K562 (cell line): ENCODE data around the gene KCNH2. TPM values are rescaled to one million over a fixed set of nuclear protein-coding genes. Genes with fewer than 3 reads are reported as not detected.

ENCODE experiments used
- ATAC-seq: fragments of 200-7000 bp; cut with Tn5 transposase; 3 replicates; pipeline ENCODE4 v1.9.1; 2020; ENCODE audit warnings: moderate library complexity
- BruUV-seq: library from RNA; stranded (reverse); fragments of 400-500 nt; replicated peaks from 2 replicates; lab custom pipeline; 2021; lab: Mats Ljungman, UMichigan
- CTCF ChIA-PET: fragments of 300-600 bp; formaldehyde crosslinking; extraction: SDS; loops from one replicate; lab custom pipeline; 2021; ENCODE audit warnings: low intra/inter-chr PET ratio; lab: Yijun Ruan, JAX
- POLR2A ChIA-PET: fragments of 300-600, 350-650 bp; sonication (Branson Sonifier 250); formaldehyde crosslinking; extraction: SDS; loops from one replicate; lab custom pipeline; 2021; ENCODE audit warnings: antibody characterized with exemption, inconsistent platforms; lab: Yijun Ruan, JAX
- DNase-seq, 4 experiments: peaks; one replicate each; pipeline versions ENCODE4 v3.0.0 to v3.0.0-alpha.2; 2011 to 2018; ENCODE audit warnings: low spot score in 3 of 4, mixed read lengths in 3 of 4; ENCODE audit errors: extremely low read depth in 1 of 4
- FAIRE-seq: peaks from 2 replicates; lab custom pipeline; 2011; peaks lifted over from hg19 to GRCh38; lab: Jason Lieb, UNC
- H2AFZ ChIP-seq: 2 replicates; pipeline ENCODE4 v1.6.0; 2011; ENCODE audit warnings: low read depth, low read length, control low read depth, inconsistent platforms
- H3K27ac ChIP-seq: fragments of 200-600 bp; 3 replicates; pipeline ENCODE4 v1.8.0; 2011; ENCODE audit warnings: low read depth, mild to moderate bottlenecking, control low read depth, inconsistent platforms, low read length, moderate library complexity, mixed read lengths; ENCODE audit errors: extremely low read depth
- H3K27me3 ChIP-seq, 2 experiments: fragments of 300-600 bp in 1 of 2; 2 replicates in 1 of 2; 3 replicates in 1 of 2; pipeline versions ENCODE4 v1.6.0 to v1.8.0; 2011; ENCODE audit warnings: inconsistent platforms in 2 of 2, low read length in 2 of 2, mild to moderate bottlenecking in 1 of 2, mixed read lengths in 1 of 2, moderate library complexity in 1 of 2; ENCODE audit not compliant: control insufficient read depth in 2 of 2, insufficient read depth in 2 of 2
- H3K36me3 ChIP-seq: fragments of 300-600 bp; 3 replicates; pipeline ENCODE4 v1.8.0; 2011; ENCODE audit warnings: mild to moderate bottlenecking, low read length, inconsistent platforms; ENCODE audit not compliant: control insufficient read depth, insufficient read depth
- H3K4me1 ChIP-seq, 2 experiments: fragments of 200-600 bp in 1 of 2; replicated peaks in 1 of 2; 2 replicates in 1 of 2; 3 replicates in 1 of 2; pipeline versions ENCODE4 v1.5.1 to v1.8.0; 2011; ENCODE audit warnings: inconsistent platforms in 2 of 2, low read length in 2 of 2, mild to moderate bottlenecking in 1 of 2, mixed read lengths in 1 of 2, moderate library complexity in 1 of 2; ENCODE audit not compliant: control insufficient read depth in 2 of 2, insufficient read depth in 2 of 2
- H3K4me2 ChIP-seq: 2 replicates; pipeline ENCODE4 v1.6.1; 2011; ENCODE audit warnings: low read length, control low read depth, inconsistent platforms, mixed read lengths; ENCODE audit not compliant: insufficient read depth
- H3K4me3 ChIP-seq: fragments of 200-600 bp; sonication (generic), shearing (Covaris generic); 2 replicates; pipeline ENCODE4 v1.5.1; 2016; ENCODE audit warnings: control low read depth, inconsistent platforms
- H3K79me2 ChIP-seq: fragments of 200-600 bp; 3 replicates; pipeline ENCODE4 v1.8.0; 2011; ENCODE audit warnings: low read length, inconsistent platforms; ENCODE audit not compliant: control insufficient read depth, insufficient read depth
- H3K9ac ChIP-seq, 2 experiments: 2 replicates each; pipeline versions ENCODE4 v1.6.0 to v1.6.1; 2011; ENCODE audit warnings: low read depth in 2 of 2, low read length in 2 of 2, control low read depth in 1 of 2, inconsistent platforms in 1 of 2, mild to moderate bottlenecking in 1 of 2, mixed read lengths in 1 of 2; ENCODE audit not compliant: insufficient read depth in 1 of 2
- H3K9me1 ChIP-seq: one replicate; pipeline ENCODE4 v1.6.0; 2011; ENCODE audit warnings: inconsistent platforms, mild to moderate bottlenecking, low read length, moderate library complexity; ENCODE audit not compliant: control insufficient read depth, insufficient read depth
- H3K9me3 ChIP-seq: replicated peaks from 2 replicates; pipeline ENCODE4 v1.5.1; 2011; ENCODE audit warnings: low read depth, low read length, inconsistent platforms; ENCODE audit not compliant: control insufficient read depth, insufficient read depth
- H4K20me1 ChIP-seq: replicated peaks from 2 replicates; pipeline ENCODE4 v1.6.1; 2011; ENCODE audit warnings: low read length, inconsistent platforms, mixed read lengths; ENCODE audit not compliant: control insufficient read depth, insufficient read depth
- CBFA2T3 ChIP-seq: fragments of 450-650 bp; IDR thresholded peaks from 2 replicates; pipeline ENCODE4 v1.6.1; 2017
- CXXC5 ChIP-seq: fragments of 250-450 bp; sonication (Bioruptor Pico); IDR thresholded peaks from 2 replicates; pipeline ENCODE4 v1.8.0; 2022; ENCODE audit warnings: inconsistent platforms, mild to moderate bottlenecking, moderate library complexity
- FOXA3 ChIP-seq, 2 experiments: fragments of 450-650 bp in 1 of 2; sonication (generic) in 1 of 2; formaldehyde crosslinking; IDR thresholded peaks in 1 of 2; conservative IDR thresholded peaks in 1 of 2; 2 replicates each; pipeline versions ENCODE4 v1.4.0 to v1.8.0; 2020 to 2022; ENCODE audit warnings: mild to moderate bottlenecking in 2 of 2, missing genetic modification reagents in 1 of 2
- FOXM1 ChIP-seq, 2 experiments: fragments of 450-650 bp in 1 of 2; sonication (generic) in 1 of 2; formaldehyde crosslinking in 1 of 2; IDR thresholded peaks; 2 replicates each; pipeline versions ENCODE4 v1.6.1 to v1.9.0; 2017 to 2022; ENCODE audit warnings: low read depth in 2 of 2, mild to moderate bottlenecking in 2 of 2, missing genetic modification reagents in 1 of 2, moderate library complexity in 1 of 2
- HDAC1 ChIP-seq, 2 experiments: fragments of 450-650 bp; IDR thresholded peaks; 2 replicates each; pipeline ENCODE4 v1.6.1; 2016 to 2017; ENCODE audit warnings: inconsistent platforms in 1 of 2, mild to moderate bottlenecking in 1 of 2, moderate library complexity in 1 of 2
- MAFG ChIP-seq: fragments of 450-650 bp; conservative IDR thresholded peaks from 2 replicates; pipeline ENCODE4 v1.6.1; 2016; ENCODE audit warnings: missing genetic modification characterization, missing compliant biosample characterization
- MAZ ChIP-seq, 2 experiments: fragments of 450-650 bp in 1 of 2; sonication (generic) in 1 of 2; formaldehyde crosslinking; IDR thresholded peaks in 1 of 2; conservative IDR thresholded peaks in 1 of 2; 2 replicates each; pipeline versions ENCODE4 v1.4.0 to v1.5.0; 2020; ENCODE audit warnings: mild to moderate bottlenecking in 1 of 2, missing genetic modification reagents in 1 of 2
- MECOM ChIP-seq: fragments of 250-450 bp; sonication (Bioruptor Pico); IDR thresholded peaks from 2 replicates; pipeline ENCODE4 v1.8.0; 2022; ENCODE audit warnings: inconsistent platforms
- NFATC3 ChIP-seq: fragments of 450-650 bp; IDR thresholded peaks from 2 replicates; pipeline ENCODE4 v1.6.1; 2017; ENCODE audit warnings: mild to moderate bottlenecking
- NFE2 ChIP-seq: IDR thresholded peaks from 2 replicates; pipeline ENCODE4 v1.6.1; 2014; ENCODE audit warnings: antibody characterized with exemption, low read depth
- PATZ1 ChIP-seq: fragments of 250-450 bp; sonication (Bioruptor Pico); IDR thresholded peaks from 2 replicates; pipeline ENCODE4 v1.5.0; 2020; ENCODE audit warnings: mild to moderate bottlenecking, borderline replicate concordance
- POLR2AphosphoS5 ChIP-seq: IDR thresholded peaks from 2 replicates; pipeline ENCODE4 v1.6.1; 2011; ENCODE audit warnings: mild to moderate bottlenecking, low read depth, low read length, moderate library complexity; ENCODE audit not compliant: control insufficient read depth, insufficient read depth
- RAD21 ChIP-seq, 2 experiments: fragments of 250-450 bp in 1 of 2; fragments of 450-650 bp in 1 of 2; sonication (Bioruptor Pico) in 1 of 2; formaldehyde crosslinking in 1 of 2; IDR thresholded peaks in 1 of 2; conservative IDR thresholded peaks in 1 of 2; 2 replicates each; pipeline versions ENCODE4 v1.4.0 to v1.8.0; 2020 to 2022; ENCODE audit warnings: mild to moderate bottlenecking in 2 of 2, moderate library complexity in 1 of 2
- ZNF24 ChIP-seq: fragments of 450-650 bp; IDR thresholded peaks from 2 replicates; pipeline ENCODE4 v1.6.1; 2016
- ZNF316 ChIP-seq: fragments of 450-650 bp; IDR thresholded peaks from 2 replicates; pipeline ENCODE4 v1.6.1; 2016
- ZNF639 ChIP-seq, 2 experiments: fragments of 200-800 bp in 1 of 2; sonication (Bioruptor generic) in 1 of 2; sonication (generic) in 1 of 2; formaldehyde crosslinking in 1 of 2; IDR thresholded peaks in 1 of 2; conservative IDR thresholded peaks in 1 of 2; 2 replicates each; pipeline versions ENCODE4 v1.5.0 to v1.6.1; 2016 to 2020; ENCODE audit warnings: missing compliant biosample characterization in 1 of 2, missing genetic modification characterization in 1 of 2, missing genetic modification reagents in 1 of 2
- WGBS: fragments of 100-300 bp; shearing (Covaris generic); methylation state at CpG from one replicate; pipeline ENCODE4 v1.1.6; 2016; ENCODE audit warnings: low coverage, mixed read lengths; ENCODE audit not compliant: insufficient coverage; ENCODE audit errors: missing lambda C conversion rate; 5-methylcytosine and 5-hydroxymethylcytosine counted together
- in situ Hi-C: fragments of 300-500 bp; cut with MboI; formaldehyde crosslinking; loops from 4 replicates; pipeline ENCODE4 v1.15.0; 2018; ENCODE audit warnings: inconsistent platforms, mixed read lengths
- intact Hi-C: fragments of 100-400 bp; cut with micrococcal nuclease; formaldehyde crosslinking; loops from 2 replicates; pipeline ENCODE4 v1.14.2; 2022
- polyA plus RNA-seq, 8 experiments: library from polyadenylated mRNA; depleted of rRNA in 4 of 8; stranded (reverse) in 5 of 8; unstranded in 3 of 8; fragments of >200 nt; fragmentation: Nextera tagmentation in 2 of 8; fragmentation: Illumina TruSeq in 1 of 8; extraction: Ambion mirVana in 2 of 8; extraction: Trizol in 1 of 8; gene quantifications; 2 replicates each; pipeline versions ENCODE4 v1.2.1 to v1.2.3, GENCODE V29; 2011 to 2014; ENCODE audit warnings: inconsistent platforms in 1 of 8, missing spikeins in 1 of 8
- total RNA-seq, 7 experiments: library from RNA; depleted of rRNA in 6 of 7; stranded (reverse); fragments of >200 nt in 6 of 7; fragmentation: Illumina TruSeq in 2 of 7; extraction: Trizol in 2 of 7; gene quantifications; 2 replicates each; pipeline versions ENCODE4 v1.2.1 to v1.2.3, GENCODE V29; 2011 to 2021; ENCODE audit warnings: low replicate concordance in 1 of 7

Gene KCNH2
- total and polyA plus RNA-seq, 9 of the 15 experiments (the other 6 are each of a cell fraction or from before 2014, with no cell fraction given): 18.1 to 368 (median 218) TPM

- Histone ChIP-seq H3K4me1 (peaks cover 35 to 55% of the 10 kb centered on the region in 2 experiments), H3K79me2 (peaks cover 23% of the 10 kb centered on the region), H3K4me2 (peak overlapping the region; percentile 81), H3K27ac (peak overlapping the region; percentile 73), H4K20me1 (no peaks in the 10 kb centered on the region), H3K9me3 (no peaks in the 10 kb centered on the region), H3K36me3 (peaks cover 9% of the 10 kb centered on the region; the same call in 2 of the 3 replicates), H3K9me1 (no peaks in the 10 kb centered on the region), H3K9ac (peak overlapping the region; percentile 39 to 47; a peak in 3 of 4 replicates), H2AFZ (peak overlapping the region; percentile 47), H3K4me3 (no peak overlapping the region), H3K27me3 (no peaks in the 10 kb centered on the region)
- WGBS: 20% methylated on average over 4 of the region's 4 CpGs
- FAIRE-seq (peak; percentile 59), DNase-seq (peak in 1 of 4 experiments; percentile 77), ATAC-seq (no peak)
- BruUV-seq: no TSS peak
- intact Hi-C loops: no loop called here
- ChIA-PET POLR2A (interaction anchor here (0.6 to 14.3 kb wide), 10 partner anchors 9 to 81 kb away, joined by 3 to 146 read pairs (median 4); partner anchors contain the start of gene FASTK), CTCF (no interaction called here)
- in situ Hi-C loops: no loop called here
- peak; percentile 70 for TF ChIP-seq CBFA2T3
- no peak for TF ChIP-seq ZNF24
- 0 out of 4 replicates have a peak, but pooled peaks of 1 of the 2 experiments have one; percentile 45 for TF ChIP-seq FOXA3 (CRISPR knock-in tag; conservative IDR thresholded peaks at IDR 0.05 in 1 of 2, IDR thresholded peaks at IDR 0.05 in 1 of 2)
- no peak for TF ChIP-seq ZNF639 (CRISPR knock-in tag; conservative IDR thresholded peaks at IDR 0.05 in 1 of 2, IDR thresholded peaks at IDR 0.05 in 1 of 2)
- peak; percentile 95 for TF ChIP-seq ZNF316
- no peak for TF ChIP-seq FOXM1 (IDR thresholded peaks at IDR 0.05; ENCODE audit: low read depth)
- TF ChIP-seq FOXM1 (CRISPR knock-in tag; IDR thresholded peaks at IDR 0.05; ENCODE audit: low read depth): 0 out of 2 replicates have a peak, but pooled peaks have one; percentile 64
- no peak for TF ChIP-seq PATZ1 (CRISPR knock-in tag)
- TF ChIP-seq RAD21 (CRISPR knock-in tag; conservative IDR thresholded peaks at IDR 0.05 in 1 of 2, IDR thresholded peaks at IDR 0.05 in 1 of 2): no peak
- TF ChIP-seq HDAC1 (IDR thresholded peaks at IDR 0.05): 0 out of 4 replicates have a peak, but pooled peaks of 1 of the 2 experiments have one; percentile 13
- TF ChIP-seq MECOM (CRISPR knock-in tag): 0 out of 2 replicates have a peak, but pooled peaks have one; percentile 59
- TF ChIP-seq NFE2: peak; percentile 73
- peak; percentile 68 for TF ChIP-seq MAFG (tag)
- 0 out of 2 replicates have a peak, but pooled peaks have one; percentile 7 for TF ChIP-seq NFATC3
- TF ChIP-seq POLR2AphosphoS5: 0 out of 2 replicates have a peak, but pooled peaks have one; percentile 34
- peak in 1 of 2 experiments; percentile 9; a peak in 1 of 4 replicates for TF ChIP-seq MAZ (CRISPR knock-in tag; conservative IDR thresholded peaks at IDR 0.05 in 1 of 2, IDR thresholded peaks at IDR 0.05 in 1 of 2)
- TF ChIP-seq CXXC5 (CRISPR knock-in tag): 0 out of 2 replicates have a peak, but pooled peaks have one; percentile 7
Observed at GRCh38 chr7:151025924-151026671, 48.0 kb upstream of the KCNH2 start.
